NOMO-1 treated with DMSO at 0.1 percent for 48 hours (cell line): Measurements from ENCODE around the gene LAPTM4A.
"Not testable (repeated sequence)": the region's sequence is repeated elsewhere in the genome, so short reads cannot be mapped to it uniquely, and the experiment has no call there.

Source experiments
- DNase-seq: peaks from one replicate; lab custom pipeline; 2025; ENCODE audit not compliant: unreplicated experiment; lab: John Stamatoyannopoulos, UW

LAPTM4A gene

DNA sequence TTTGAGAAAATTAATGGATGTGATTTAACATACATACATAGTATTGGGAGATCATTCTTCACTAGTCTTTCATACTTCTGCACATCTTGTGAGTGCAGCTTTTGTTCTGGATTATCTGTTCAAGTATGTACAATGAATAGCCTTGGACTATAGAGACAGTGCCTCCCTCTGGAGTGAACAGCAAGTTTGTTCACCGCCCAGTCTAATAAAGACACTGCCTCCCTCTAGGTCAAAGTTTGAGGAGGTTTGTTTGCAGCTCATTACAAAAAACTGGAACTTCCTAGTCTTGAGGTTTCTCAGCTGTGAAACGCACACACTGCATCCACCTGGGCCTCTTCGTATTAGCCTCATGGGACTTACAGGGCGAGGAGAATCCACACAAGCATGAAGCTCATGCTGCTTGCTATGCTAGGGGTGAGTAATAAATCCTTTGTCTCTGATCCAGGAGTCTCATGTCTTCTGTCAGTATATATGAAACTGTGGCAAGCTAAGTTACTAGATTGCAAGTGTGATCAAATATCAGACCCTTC is 26.0 kb upstream of the LAPTM4A start:
- DNase-seq = no peak

DNA sequence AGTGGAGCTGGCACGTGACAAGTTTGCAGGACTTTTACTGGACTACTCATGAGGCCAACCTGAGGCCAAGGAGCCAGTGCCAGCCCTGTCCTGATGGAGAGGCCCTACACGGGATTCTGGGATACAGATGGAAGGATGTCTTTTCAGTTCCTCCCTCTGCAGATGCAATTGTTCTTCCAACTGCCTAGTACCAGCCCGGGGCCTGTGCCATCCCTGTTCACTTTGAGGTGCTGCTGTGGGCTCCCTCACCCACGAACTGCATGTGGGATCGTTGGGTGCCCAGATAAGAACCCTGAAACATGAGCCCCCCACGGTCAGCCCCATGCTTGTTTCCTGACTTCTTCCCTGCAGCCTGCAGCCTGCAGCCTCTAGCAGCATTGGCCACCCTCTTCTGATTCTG is 25.3 kb upstream of the LAPTM4A start:
- no peak for DNase-seq

DNA sequence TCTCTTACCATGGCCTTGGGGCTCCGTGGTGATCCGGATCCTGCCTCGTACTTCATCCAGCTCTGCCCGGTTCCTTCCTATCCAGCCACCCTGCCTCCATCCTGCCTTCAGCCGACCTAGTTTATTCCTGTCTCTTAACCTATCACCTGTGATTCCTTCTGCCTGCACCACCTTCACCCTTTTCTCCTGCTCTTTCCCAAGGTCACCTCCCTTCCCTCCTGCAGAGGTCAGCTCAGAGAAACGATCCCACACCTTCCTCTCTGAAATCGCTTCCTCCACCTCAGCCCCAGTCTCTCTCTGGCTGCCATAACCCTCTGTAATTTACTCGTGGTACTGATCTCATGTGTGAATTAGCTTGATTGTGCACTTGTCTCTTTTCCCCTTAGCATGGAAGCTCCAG is 23.5 kb upstream of the LAPTM4A start:
- no peak for DNase-seq

DNA sequence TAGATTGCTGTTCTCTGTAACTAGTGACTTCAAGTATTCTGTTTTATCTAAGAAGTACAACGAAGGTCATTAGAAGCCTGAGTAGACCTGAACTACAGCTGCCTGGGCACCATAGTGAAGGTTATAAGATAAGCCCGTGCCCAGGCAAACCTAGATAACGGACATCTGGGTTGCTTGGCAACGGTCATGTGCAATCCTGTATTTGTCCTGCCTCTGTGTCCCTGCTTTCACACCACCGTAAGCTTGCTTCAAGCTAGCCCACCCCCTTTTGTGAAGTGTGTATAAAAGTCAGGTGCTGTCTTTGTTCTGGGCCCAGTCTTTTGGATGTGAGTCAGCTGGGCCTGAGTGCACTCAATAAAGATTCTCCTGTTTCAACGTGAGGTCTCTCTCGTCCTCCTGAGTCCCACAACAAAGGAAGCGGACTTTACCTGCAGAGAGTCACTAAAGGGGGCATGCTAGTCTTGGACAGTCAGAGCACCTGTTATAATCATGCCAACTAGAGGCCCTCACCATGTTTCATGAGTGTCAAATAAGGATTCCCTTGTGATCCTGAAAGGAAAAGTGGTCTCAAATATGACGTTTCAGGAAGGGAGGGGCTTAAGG is 22.7 kb upstream of the LAPTM4A start:
- not testable (repeated sequence) for DNase-seq

DNA sequence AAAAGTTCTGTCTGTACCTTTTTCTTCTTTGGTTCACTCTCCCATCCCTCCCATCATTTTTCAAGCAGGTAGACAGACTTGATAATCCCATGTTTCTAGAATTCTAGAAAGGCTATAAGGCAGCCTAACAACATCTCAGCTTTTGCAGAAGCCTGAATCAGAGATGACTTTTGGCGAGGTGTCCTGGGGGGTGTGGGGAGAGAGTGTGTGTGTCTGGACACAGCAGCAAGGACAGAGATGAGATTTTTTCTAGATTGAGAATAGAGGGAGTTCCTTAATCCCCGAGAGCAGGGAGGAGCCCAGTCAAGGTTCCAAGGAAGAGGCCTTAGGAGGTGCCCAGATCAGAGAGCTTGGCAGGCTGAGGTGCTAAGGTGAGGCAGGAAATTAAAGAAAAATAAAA is 22.0 kb upstream of the LAPTM4A start:
- DNase-seq = no peak

DNA sequence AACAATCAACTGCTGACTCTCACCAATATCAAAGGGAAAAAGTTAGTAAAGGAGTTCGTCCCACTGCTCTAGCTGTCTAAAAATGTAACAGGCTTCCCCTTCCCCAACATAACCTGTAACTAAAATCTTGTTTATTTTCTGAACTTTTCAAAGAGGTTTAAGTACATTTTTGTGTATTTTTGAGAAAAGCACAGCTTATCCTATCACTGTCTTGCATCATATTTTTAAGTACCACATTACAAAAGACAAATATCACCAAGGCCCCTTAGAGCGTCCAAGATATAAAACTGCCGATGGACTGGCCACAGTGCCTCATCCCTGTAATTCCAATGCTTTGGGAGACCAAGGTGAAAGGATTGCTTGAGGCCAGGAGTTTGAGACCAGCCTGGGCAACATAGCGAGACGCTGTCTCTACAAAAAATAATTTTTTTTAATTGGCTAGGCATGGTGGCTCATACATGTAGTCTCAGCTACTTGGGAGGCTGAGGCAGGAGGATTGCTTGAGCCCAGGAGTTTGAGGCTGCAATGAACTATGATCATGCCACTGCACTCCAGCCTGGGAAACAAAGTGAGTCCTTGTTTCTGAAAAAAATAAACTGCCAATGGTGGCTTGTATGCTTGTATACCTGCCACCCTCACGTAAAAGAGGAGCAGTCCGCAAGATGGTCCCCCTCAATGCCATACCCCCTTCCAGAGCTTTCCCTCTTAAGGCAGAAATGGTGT is 21.2 kb upstream of the LAPTM4A start:
- DNase-seq = no peak

DNA sequence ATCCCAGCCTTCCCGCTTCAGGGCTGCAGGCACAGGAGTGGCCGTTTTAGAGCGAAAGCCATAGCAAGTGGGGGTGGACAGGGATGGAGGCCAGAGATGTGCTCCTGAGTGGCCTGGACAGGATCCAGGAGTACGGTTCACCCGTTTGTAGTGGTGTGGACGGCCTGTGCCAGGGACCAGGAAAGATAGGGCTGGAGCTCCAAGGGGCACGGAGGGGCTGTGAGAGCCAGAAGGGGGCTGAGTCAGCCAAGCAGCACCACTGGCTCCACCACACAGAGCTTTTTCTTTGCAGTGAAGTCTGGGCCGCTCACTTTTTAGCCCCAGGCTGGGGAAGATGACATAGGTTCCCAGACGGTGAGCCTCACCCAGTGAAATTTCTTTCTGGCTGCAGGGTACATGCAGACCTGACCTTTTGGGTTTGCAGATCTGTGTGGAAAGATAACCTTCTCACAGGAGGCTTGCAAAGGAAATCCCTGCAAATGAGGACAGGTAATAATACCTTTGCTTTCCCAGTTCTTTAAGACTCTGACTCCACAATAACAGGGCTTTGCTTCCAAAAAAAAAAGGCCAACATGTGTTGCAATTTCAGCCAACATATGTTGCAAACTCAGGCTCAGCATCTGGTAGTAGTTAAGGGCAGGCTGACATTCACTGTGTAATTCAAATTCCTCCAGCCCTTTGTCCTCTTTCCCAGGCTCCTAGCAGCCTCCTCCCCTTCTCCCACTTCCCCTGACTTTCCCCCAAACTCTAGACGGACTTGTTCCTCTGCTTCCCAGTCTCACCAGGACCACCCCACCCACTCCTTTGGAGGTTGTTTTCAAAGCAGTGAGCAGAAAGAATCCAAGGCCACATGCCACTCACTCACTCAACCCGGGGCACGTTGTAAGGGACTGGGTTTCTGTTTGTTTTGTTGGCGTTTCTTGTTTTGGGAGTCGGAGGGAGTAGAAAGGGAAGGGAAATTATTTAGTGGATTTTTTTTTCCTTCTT is 20.3 kb upstream of the LAPTM4A start:
- no peak for DNase-seq

DNA sequence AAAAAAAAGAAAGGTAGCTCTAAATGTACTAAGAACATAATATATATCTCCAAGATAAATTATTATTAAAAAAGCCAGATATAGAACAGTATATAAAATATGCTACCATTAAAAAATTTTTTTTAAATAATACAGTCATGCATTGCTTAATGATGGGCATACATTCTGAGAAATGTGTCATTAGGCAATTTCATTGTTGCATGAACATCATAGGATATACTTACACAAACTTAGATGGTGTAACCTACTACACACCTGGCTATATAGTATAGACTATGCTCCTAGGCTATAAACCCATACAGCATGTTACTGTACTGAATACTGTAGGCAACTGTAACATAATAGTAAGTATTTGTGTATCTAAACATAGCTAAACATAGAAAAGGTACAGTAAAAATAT is 18.3 kb upstream of the LAPTM4A start:
- DNase-seq = no peak

DNA sequence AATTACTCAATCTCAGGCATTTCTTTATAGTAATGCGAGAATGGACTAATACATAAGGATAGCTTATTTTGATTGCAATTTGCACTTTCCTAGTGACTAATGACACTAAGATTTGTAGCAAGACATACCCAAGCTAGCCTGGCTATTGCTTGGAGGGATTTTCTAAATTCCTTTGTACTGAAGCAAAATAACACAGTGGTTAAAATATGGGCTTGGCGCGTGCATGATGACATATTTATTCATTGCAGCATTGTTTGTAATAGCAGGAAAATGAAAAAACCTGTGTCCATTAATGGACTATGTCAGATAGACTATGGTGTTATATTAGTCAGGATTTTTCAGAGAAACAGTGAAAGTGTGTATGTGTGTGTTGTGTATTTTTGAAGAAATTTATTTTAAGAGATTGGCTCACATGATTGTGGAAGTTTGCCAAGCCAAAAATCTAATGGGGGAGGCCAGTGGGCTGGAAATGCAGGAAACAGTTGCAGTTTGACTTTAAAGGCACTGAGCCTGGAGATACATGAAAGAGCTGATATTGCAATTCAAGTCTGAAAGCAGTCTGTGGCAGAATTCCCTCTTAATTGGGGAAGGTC is 16.7 kb upstream of the LAPTM4A start:
- no peak for DNase-seq

DNA sequence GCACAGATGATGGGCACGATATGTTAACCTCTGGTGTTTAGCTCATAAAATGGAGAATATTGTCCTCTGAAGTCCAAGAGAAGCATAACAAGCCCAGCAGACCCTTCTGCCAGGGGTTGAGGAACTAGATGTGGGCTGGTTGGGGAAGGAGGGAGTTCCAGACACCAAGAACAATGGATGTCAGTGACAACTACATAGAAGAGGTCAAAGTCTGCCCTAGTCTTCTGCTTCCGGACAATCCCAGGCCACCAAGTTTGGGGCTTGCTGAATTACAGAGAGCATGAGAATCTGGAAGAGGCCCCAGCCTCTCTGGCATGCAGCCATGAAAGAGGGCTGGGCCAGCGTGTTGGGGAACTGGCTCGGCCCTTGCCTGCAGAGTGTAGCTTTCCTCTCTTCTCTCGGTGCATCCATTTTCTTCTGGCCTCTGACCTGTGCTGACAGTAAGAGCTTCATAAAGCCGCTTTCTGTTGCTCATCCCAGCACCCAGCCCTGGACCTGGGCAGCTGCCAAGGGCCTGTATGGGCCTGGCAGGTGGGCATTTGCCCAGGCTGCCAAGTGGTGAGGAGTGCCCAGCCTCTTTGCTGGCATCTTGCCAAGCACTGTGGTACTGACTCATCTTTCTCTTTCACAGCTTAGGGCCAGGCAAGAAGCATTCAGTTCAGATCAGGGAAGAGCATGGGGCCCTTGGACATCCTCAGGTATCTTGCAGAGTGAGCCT is 14.6 kb upstream of the LAPTM4A start:
- DNase-seq = no peak

DNA sequence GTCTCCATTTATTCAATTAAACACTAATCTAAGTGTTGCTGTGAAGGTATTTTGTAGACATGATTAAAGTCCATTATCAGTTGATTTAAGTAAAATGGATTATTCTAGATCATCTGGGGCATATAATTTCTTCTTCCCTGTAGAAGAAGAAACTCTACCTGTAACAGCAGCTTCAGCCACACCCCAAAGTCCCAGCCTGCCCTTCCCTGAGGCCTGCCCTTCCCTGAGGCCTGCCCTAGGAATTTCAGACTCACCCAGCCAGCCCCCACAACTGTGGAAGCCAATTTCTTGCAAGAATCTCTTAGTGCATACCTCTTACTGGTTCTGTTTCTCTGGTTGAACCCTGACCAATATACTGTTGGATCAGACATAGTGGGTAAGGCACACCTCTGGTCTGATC is 13.4 kb upstream of the LAPTM4A start:
- no peak for DNase-seq

DNA sequence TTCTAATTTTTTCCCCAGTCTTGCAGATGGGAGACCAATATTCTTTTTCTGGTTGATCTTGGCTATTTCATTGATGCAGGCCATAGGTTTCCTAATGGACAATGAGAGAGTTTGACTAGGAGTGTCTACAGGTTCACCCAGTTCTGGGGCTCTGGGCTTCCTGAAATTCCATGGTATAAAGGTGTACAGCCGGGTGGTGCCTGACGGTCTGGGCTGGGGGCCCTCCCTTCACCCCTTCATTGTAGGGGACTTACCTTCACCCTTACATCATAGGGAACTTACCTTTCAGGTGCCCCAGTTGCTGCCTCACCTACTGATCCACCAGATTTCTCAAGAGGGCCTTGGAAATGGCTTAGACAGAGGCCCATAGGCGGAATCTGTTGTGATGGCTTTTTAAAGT is 13.0 kb upstream of the LAPTM4A start:
- DNase-seq = no peak

DNA sequence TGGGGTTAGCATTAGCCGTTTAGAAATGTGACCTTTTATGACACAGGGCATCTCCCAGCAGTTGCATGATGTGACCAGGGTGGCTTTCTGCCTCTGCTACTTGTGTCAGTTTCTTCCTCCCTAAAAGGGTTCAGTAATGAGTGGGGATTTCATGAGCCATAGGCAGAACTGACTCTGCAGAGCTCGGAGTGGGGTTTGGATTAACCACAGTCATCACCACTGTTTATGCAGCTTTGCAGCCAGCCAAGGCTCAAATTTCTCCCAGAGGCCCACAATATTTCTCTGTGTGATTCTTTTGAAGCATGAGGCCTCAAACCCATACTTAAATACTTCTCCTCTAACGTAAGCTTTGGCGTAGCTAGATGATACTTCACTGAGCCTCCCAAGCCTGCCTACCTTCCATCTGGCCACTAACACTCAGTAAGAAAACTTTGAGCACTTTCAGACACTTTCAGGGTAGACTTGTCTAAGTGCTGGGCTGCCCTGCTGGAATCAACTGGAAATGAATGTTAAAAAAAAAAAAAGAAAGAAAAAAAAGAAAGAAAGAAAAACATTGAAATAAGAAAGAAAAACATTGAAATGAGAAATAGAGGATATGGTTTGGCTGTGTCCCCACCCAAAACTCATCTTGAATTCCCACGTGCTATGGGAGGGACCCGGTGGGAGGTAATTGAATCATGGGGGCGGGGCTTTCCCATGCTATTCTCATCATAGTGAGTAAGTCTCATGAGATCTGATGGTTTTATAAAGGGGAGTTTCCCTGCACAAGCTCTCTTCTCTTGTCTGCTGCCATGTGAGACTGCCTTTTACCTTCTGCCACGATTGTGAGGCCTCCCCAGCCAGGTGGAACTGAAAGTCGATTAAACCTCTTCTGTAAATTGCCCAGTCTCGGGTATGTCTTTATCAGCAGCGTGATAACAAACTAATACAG is 11.5 kb upstream of the LAPTM4A start:
- no peak for DNase-seq

DNA sequence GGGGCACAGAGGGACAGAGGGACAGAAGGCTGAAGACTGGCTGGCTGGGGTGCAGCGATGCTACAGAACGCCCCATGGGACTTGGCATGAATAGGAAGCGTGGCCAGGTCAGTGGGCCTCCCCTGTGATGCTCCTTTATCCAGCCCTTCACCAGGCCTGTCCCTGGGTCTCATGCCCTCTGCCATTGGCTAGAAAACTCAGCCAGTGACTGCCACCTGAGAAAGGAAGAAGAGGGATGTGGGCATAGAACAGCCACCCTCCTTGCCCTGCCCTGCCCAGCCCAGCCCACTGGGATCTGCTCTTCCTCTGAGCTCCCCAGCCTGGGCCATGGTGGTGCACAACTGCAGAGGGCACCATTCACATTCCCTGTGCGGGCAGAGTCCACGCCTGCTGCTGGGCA is 10.5 kb upstream of the LAPTM4A start:
- no peak for DNase-seq

DNA sequence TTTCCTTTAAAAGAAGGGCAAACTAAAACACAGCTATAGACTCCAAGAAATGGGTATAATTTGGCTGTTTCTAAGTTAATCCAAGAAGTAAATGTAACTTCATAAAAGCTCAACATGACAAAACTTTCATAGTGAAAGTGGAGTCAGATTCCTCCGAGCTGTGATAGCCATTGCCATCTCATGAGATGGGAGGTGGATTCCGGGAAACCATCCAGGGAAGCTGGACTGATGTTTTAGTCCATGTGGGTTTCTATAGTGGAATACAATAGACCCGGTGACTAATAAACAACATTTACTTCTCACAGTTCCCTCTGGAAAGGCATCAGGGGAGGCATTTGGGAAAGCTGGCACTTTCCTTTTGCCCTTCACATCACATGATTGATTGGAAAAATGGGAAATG is 10.0 kb upstream of the LAPTM4A start:
- DNase-seq = no peak

DNA sequence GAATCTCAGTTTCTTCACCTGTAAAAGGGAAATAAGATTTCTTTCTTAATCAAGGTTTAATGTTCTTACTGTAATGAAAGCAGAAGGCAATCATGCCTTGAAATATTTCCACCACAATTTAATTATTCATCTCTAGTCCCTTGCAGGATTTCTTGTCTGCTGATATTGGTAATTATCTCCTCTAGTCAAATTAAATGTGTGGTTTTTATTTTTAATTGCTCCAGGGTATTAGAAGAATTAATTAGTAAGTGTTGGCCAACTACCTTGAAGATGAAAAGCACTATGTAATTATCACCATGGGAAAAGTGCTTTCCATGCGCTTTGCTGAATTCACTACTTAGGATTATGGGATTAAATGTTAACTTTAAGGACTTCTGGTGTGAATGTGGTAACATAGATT is 8.7 kb upstream of the LAPTM4A start:
- DNase-seq = no peak

DNA sequence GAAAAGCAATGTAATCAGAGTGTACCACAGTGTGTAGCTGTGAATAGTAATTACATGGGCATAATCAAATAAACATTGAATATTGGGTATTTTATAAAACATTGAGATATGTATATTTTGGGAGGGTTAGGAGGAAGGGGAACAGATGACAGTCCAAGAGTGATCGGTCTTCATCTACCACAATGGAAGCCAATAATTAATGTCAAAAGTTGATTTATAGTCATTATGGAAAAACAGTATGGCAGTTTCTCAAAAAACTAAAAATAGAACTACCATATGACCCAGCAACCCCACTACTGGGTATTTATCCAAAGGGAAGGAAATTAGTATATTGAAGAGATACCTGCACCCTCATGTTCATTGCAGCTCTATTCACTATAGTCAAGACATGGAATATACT is 5.8 kb upstream of the LAPTM4A start:
- no peak for DNase-seq

DNA sequence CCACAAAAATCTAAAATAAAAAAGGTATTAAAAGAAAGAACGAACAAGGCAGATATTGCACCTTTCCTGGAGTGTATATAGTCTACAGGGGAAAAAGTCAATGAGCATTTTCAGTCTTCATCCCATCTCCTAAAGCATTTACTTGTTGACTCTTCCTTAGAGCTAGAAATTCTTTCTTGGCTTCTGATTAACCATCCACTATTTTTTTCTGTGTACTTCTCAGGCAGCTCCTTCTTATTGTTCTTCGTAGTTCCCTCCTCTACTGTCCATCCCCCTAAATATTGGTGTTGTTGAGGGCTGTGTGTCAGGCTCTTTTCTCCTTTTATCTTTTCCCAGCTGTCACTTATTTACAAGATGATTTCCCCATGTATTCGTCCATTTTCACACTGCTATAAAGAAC is 3.5 kb upstream of the LAPTM4A start:
- no peak for DNase-seq

DNA sequence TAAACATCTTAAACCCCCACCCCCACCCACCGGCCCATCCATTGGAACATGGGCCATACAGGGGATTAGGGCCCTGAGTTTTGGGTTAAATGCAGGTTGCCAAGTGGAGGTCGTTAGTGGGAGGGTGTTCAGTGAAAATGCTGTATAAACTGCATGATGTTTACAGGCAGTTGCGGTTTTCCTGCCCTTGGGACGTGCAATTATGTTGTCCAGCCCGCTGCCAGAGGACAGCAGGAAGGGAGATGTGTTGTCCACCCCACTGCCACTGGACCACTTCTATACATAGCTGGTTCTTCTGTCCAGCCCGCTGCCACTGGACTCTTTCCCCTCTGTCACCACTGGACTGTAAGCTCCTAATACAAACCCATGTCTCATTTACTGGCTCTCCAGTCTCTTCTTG is 2.7 kb upstream of the LAPTM4A start:
- no peak for DNase-seq

DNA sequence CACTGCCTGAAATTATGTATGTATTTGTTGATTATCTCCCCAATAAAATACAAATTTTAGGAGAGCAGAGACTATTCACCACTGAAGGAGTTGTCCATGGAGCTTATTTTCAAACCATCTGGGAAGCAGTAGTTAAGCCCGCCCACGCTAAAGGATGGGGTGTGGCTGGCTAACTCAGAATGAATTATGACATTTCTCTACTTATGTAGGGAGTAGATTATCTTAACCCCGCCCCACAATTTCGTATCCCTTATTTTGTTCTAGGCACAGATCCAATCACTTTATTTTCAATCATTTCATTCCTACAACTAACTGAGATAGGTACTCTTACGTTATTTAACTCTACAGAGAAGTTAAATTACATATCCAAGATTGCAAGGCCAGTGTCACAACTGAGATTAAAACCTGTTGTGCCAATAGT is 1.4 kb upstream of the LAPTM4A start:
- no peak for DNase-seq
